Frontal cortex (tissue), 4 donors: ENCODE results near the gene YJEFN3. TPM values are rescaled to one million over a fixed set of nuclear protein-coding genes. Genes with fewer than 3 reads are reported as not detected.
A peak's percentile ranks its signal among the peaks of the same experiment; 100 is the strongest.

Experiments
- DNase-seq, 2 donors: peaks; one replicate each; pipeline ENCODE4 v3.0.0; 2012; ENCODE audit warnings: low spot score in 2 of 2
- FAIRE-seq: peaks from 2 replicates; lab custom pipeline; 2012; peaks lifted over from hg19 to GRCh38; lab: Jason Lieb, UNC
- total RNA-seq: library from RNA; depleted of rRNA; stranded (reverse); fragments of >200 nt; gene quantifications from one replicate; pipeline ENCODE4 v1.2.3, GENCODE V29; 2014
- donor health status: control.
- donor health status: control.
- donor health status: control.

YJEFN3 gene
- total RNA-seq, 1 donor from 2014 or later, result 5.7 TPM

GRCh38 chr19:19548915-19549759 is 20.4 kb downstream of the YJEFN3 start:
- DNase-seq (no peak), FAIRE-seq (no peak)

GRCh38 chr19:19549804-19550464 is 21.2 kb downstream of the YJEFN3 start:
- DNase-seq, result no peak
- no peak for FAIRE-seq

GRCh38 chr19:19550485-19550929 is 21.8 kb downstream of the YJEFN3 start:
- FAIRE-seq (no peak), DNase-seq (no peak)

GRCh38 chr19:19550972-19551852 is 22.5 kb downstream of the YJEFN3 start:
- DNase-seq, result no peak
- FAIRE-seq, result no peak

GRCh38 chr19:19551853-19552192 is 23.1 kb downstream of the YJEFN3 start:
- DNase-seq, result no peak
- no peak for FAIRE-seq

GRCh38 chr19:19552798-19553197 is 24.1 kb downstream of the YJEFN3 start:
- FAIRE-seq (no peak), DNase-seq (no peak)

GRCh38 chr19:19553670-19554069 is 25.0 kb downstream of the YJEFN3 start:
- no peak for DNase-seq

GRCh38 chr19:19554074-19555023 is 25.6 kb downstream of the YJEFN3 start:
- DNase-seq (peak; percentile 26 to 63), FAIRE-seq (no peak)

More at GRCh38 chr19:19553670-19554069, 25.0 kb downstream of the YJEFN3 start:
- no peak for FAIRE-seq

GRCh38 chr19:19558055-19558454 is 29.3 kb downstream of the YJEFN3 start:
- DNase-seq (no peak), FAIRE-seq (no peak)

GRCh38 chr19:19558636-19559035 is 29.9 kb downstream of the YJEFN3 start:
- no peak for FAIRE-seq
- no peak for DNase-seq

- FAIRE-seq (no peak), DNase-seq (no peak)
These were observed 31.2 kb downstream of the YJEFN3 start for GRCh38 chr19:19559931-19560330.

GRCh38 chr19:19561946-19562664 is 33.4 kb downstream of the YJEFN3 start:
- FAIRE-seq, result no peak
- DNase-seq, result no peak

GRCh38 chr19:19562665-19563347 is 34.1 kb downstream of the YJEFN3 start:
- FAIRE-seq, result no peak
- DNase-seq, result no peak

GRCh38 chr19:19563348-19563848 is 34.7 kb downstream of the YJEFN3 start:
- no peak for DNase-seq
- FAIRE-seq, result no peak

GRCh38 chr19:19566306-19566705 is 37.6 kb downstream of the YJEFN3 start:
- no peak for FAIRE-seq
- DNase-seq, result no peak

- DNase-seq, result no peak
- FAIRE-seq, result no peak
These were observed 38.7 kb downstream of the YJEFN3 start for GRCh38 chr19:19567391-19567790.

- no peak for FAIRE-seq
- no peak for DNase-seq
These were observed 40.4 kb downstream of the YJEFN3 start for GRCh38 chr19:19568802-19569756.
